Raji (cell line): ENCODE data around the gene NRARP.

ENCODE experiments used
- POLR2A ChIP-seq: IDR thresholded peaks from 2 replicates; pipeline ENCODE4 v1.6.1; 2011; ENCODE audit warnings: low read depth, low read length, control low read depth; ENCODE audit not compliant: insufficient read depth

Gene NRARP

GRCh38 chr9:137269231-137269772, 32.8 kb downstream of the NRARP start:
- 0 out of 2 replicates have a peak, but pooled peaks have one; percentile 18 for TF ChIP-seq POLR2A

- no peak for TF ChIP-seq POLR2A
Measured at GRCh38 chr9:137268538-137269201, 33.4 kb downstream of the NRARP start.

GRCh38 chr9:137267933-137268355, 34.1 kb downstream of the NRARP start:
- TF ChIP-seq POLR2A = peak; percentile 35; the same call in 1 of the 2 replicates

GRCh38 chr9:137266585-137267453, 35.3 kb downstream of the NRARP start:
- TF ChIP-seq POLR2A = no peak

GRCh38 chr9:137266162-137266527, 35.9 kb downstream of the NRARP start:
- no peak for TF ChIP-seq POLR2A

- TF ChIP-seq POLR2A = no peak
Measured at GRCh38 chr9:137265496-137266161, 36.4 kb downstream of the NRARP start.

- no peak for TF ChIP-seq POLR2A
Measured at GRCh38 chr9:137264067-137264466, 38.0 kb downstream of the NRARP start.

GRCh38 chr9:137263506-137263905, 38.6 kb downstream of the NRARP start:
- TF ChIP-seq POLR2A = no peak

- no peak for TF ChIP-seq POLR2A
Measured at GRCh38 chr9:137262909-137263285, 39.2 kb downstream of the NRARP start.

- no peak for TF ChIP-seq POLR2A
Measured at GRCh38 chr9:137256856-137257255, 45.2 kb downstream of the NRARP start.

- TF ChIP-seq POLR2A = no peak
Measured at GRCh38 chr9:137256362-137256761, 45.7 kb downstream of the NRARP start.

GRCh38 chr9:137255448-137256114, 46.5 kb downstream of the NRARP start:
- no peak for TF ChIP-seq POLR2A

- TF ChIP-seq POLR2A = peak; percentile 91
Measured at GRCh38 chr9:137254624-137255447, 47.2 kb downstream of the NRARP start, which contains the start of gene NELFB. Gene NELFB (plus strand): TSS chr9:137255327.
